ENCODE results near the gene TEN1. TPM values are rescaled to one million over a fixed set of nuclear protein-coding genes. Genes with fewer than 3 reads are reported as not detected.

Gene TEN1
- total and polyA plus RNA-seq, 4 donors: 20.6 to 33.5 (median 29.0) TPM

GRCh38 chr17:75941442-75941819, 37.6 kb upstream of the TEN1 start:
- TF ChIP-seq CTCF (IDR thresholded peaks at IDR 0.05; ENCODE audit: control extremely low read depth, extremely low read depth): no peak
- Histone ChIP-seq H3K4me3 (no peak overlapping the region), H3K36me3 (ENCODE audit: control insufficient read depth in 4 of 4, insufficient read depth in 4 of 4, low read length in 4 of 4) (peaks cover 0 to 12% (median 7%) of the 10 kb centered on the region in 4 donors), H3K27ac (ENCODE audit: low read depth in 1 of 2, low read length in 1 of 2) (no peak overlapping the region), H3K9ac (ENCODE audit: insufficient read depth in 1 of 2, low read length in 2 of 2) (peak overlapping the region in 1 of 2 donors; percentile 28), H3K4me1 (ENCODE audit: control insufficient read depth in 5 of 5, insufficient read depth in 5 of 5, low read length in 5 of 5) (peaks cover 0 to 10% (median 3%) of the 10 kb centered on the region in 5 donors), H3K27me3 (ENCODE audit: control insufficient read depth in 3 of 3, insufficient read depth in 3 of 3, low read length in 2 of 3) (no peaks in the 10 kb centered on the region), H3K9me3 (ENCODE audit: control insufficient read depth in 4 of 4, insufficient read depth in 3 of 4, low read length in 3 of 4) (no peaks in the 10 kb centered on the region)
- ATAC-seq (ENCODE audit: insufficient read depth, low FRiP score) (no peak), DNase-seq (no peak)
- 49 to 61% methylated on average over 6 of the region's 6 CpGs for WGBS, 2 donors

- Histone ChIP-seq H3K4me1 (ENCODE audit: control insufficient read depth in 5 of 5, insufficient read depth in 5 of 5, low read length in 5 of 5) (peaks cover 0 to 10% (median 3%) of the 10 kb centered on the region in 5 donors), H3K27ac (ENCODE audit: low read depth in 1 of 2, low read length in 1 of 2) (no peak overlapping the region), H3K36me3 (ENCODE audit: control insufficient read depth in 4 of 4, insufficient read depth in 4 of 4, low read length in 4 of 4) (peaks cover 0 to 18% (median 13%) of the 10 kb centered on the region in 4 donors), H3K4me3 (no peak overlapping the region), H3K9me3 (ENCODE audit: control insufficient read depth in 4 of 4, insufficient read depth in 3 of 4, low read length in 3 of 4) (no peaks in the 10 kb centered on the region), H3K27me3 (ENCODE audit: control insufficient read depth in 3 of 3, insufficient read depth in 3 of 3, low read length in 2 of 3) (no peaks in the 10 kb centered on the region), H3K9ac (ENCODE audit: insufficient read depth in 1 of 2, low read length in 2 of 2) (no peak overlapping the region)
- 87 to 89% methylated on average over 4 of the region's 4 CpGs for WGBS, 2 donors
- DNase-seq (no peak), ATAC-seq (ENCODE audit: insufficient read depth, low FRiP score) (no peak)
- TF ChIP-seq CTCF (IDR thresholded peaks at IDR 0.05; ENCODE audit: control extremely low read depth, extremely low read depth): no peak
These were observed 36.6 kb upstream of the TEN1 start for GRCh38 chr17:75942473-75942872.

GRCh38 chr17:75943491-75943890, 35.5 kb upstream of the TEN1 start:
- Histone ChIP-seq H3K4me1 (ENCODE audit: control insufficient read depth in 5 of 5, insufficient read depth in 5 of 5, low read length in 5 of 5) (peaks cover 0 to 10% (median 3%) of the 10 kb centered on the region in 5 donors), H3K27me3 (ENCODE audit: control insufficient read depth in 3 of 3, insufficient read depth in 3 of 3, low read length in 2 of 3) (no peaks in the 10 kb centered on the region), H3K36me3 (ENCODE audit: control insufficient read depth in 4 of 4, insufficient read depth in 4 of 4, low read length in 4 of 4) (peaks cover 4 to 25% (median 18%) of the 10 kb centered on the region in 4 donors), H3K27ac (ENCODE audit: low read depth in 1 of 2, low read length in 1 of 2) (no peak overlapping the region), H3K9me3 (ENCODE audit: control insufficient read depth in 4 of 4, insufficient read depth in 3 of 4, low read length in 3 of 4) (no peaks in the 10 kb centered on the region), H3K4me3 (no peak overlapping the region), H3K9ac (ENCODE audit: insufficient read depth in 1 of 2, low read length in 2 of 2) (no peak overlapping the region)
- no peak for TF ChIP-seq CTCF (IDR thresholded peaks at IDR 0.05; ENCODE audit: control extremely low read depth, extremely low read depth)
- WGBS, 2 donors: 82 to 92% methylated on average over 1 of the region's 1 CpG
- ATAC-seq (ENCODE audit: insufficient read depth, low FRiP score) (no peak), DNase-seq (no peak)

GRCh38 chr17:75945211-75945610, 33.8 kb upstream of the TEN1 start:
- H3K27me3 ChIP-seq (ENCODE audit: control insufficient read depth in 3 of 3, insufficient read depth in 3 of 3, low read length in 2 of 3): no peaks in the 10 kb centered on the region
- H3K27ac ChIP-seq (ENCODE audit: low read depth in 1 of 2, low read length in 1 of 2): no peak overlapping the region
- no peak for ATAC-seq (ENCODE audit: insufficient read depth, low FRiP score)
- H3K9me3 ChIP-seq (ENCODE audit: control insufficient read depth in 4 of 4, insufficient read depth in 3 of 4, low read length in 3 of 4): no peaks in the 10 kb centered on the region
- H3K9ac ChIP-seq (ENCODE audit: insufficient read depth in 1 of 2, low read length in 2 of 2): no peak overlapping the region
- DNase-seq: no peak
- no peak overlapping the region for H3K4me3 ChIP-seq
- 70 to 82% methylated on average over 2 of the region's 2 CpGs for WGBS, 2 donors
- TF ChIP-seq CTCF (IDR thresholded peaks at IDR 0.05; ENCODE audit: control extremely low read depth, extremely low read depth): no peak
- H3K4me1 ChIP-seq (ENCODE audit: control insufficient read depth in 5 of 5, insufficient read depth in 5 of 5, low read length in 5 of 5): peaks cover 0 to 10% (median 2%) of the 10 kb centered on the region in 5 donors
- H3K36me3 ChIP-seq (ENCODE audit: control insufficient read depth in 4 of 4, insufficient read depth in 4 of 4, low read length in 4 of 4): peaks cover 12 to 38% (median 27%) of the 10 kb centered on the region in 4 donors
